ENCODE measurements around the gene HERC4.

The HERC4 gene

GRCh38 chr10:68092512-68092911, 17.4 kb upstream of the HERC4 start:
- H3K9me3 ChIP-seq (ENCODE audit: control insufficient read depth in 1 of 2, low read length in 2 of 2), result no peaks in the 10 kb centered on the region
- H3K9ac ChIP-seq (ENCODE audit: low read depth in 1 of 2, low read length in 2 of 2), result no peak overlapping the region
- H3K4me3 ChIP-seq (ENCODE audit: low read depth in 1 of 2, low read length in 2 of 2), result no peak overlapping the region
- peaks cover 0 to 6% of the 10 kb centered on the region in 2 donors for H3K4me1 ChIP-seq (ENCODE audit: control insufficient read depth in 1 of 2, insufficient read depth in 2 of 2, low read length in 2 of 2)
- no peaks in the 10 kb centered on the region for H3K27me3 ChIP-seq (ENCODE audit: control insufficient read depth in 1 of 2, insufficient read depth in 2 of 2, low read length in 2 of 2)
- H3K27ac ChIP-seq (ENCODE audit: low read depth, low read length), result no peak overlapping the region
- H3K36me3 ChIP-seq (ENCODE audit: control insufficient read depth in 1 of 2, insufficient read depth in 2 of 2, low read length in 2 of 2), result no peaks in the 10 kb centered on the region

GRCh38 chr10:68090586-68090985, 15.5 kb upstream of the HERC4 start:
- no peaks in the 10 kb centered on the region for H3K4me1 ChIP-seq (ENCODE audit: control insufficient read depth in 1 of 2, insufficient read depth in 2 of 2, low read length in 2 of 2)
- no peak overlapping the region for H3K27ac ChIP-seq (ENCODE audit: low read depth, low read length)
- H3K27me3 ChIP-seq (ENCODE audit: control insufficient read depth in 1 of 2, insufficient read depth in 2 of 2, low read length in 2 of 2), result no peaks in the 10 kb centered on the region

GRCh38 chr10:68088740-68089139, 13.7 kb upstream of the HERC4 start:
- Histone ChIP-seq H3K4me1 (ENCODE audit: control insufficient read depth in 1 of 2, insufficient read depth in 2 of 2, low read length in 2 of 2) (no peaks in the 10 kb centered on the region), H3K9ac (ENCODE audit: low read depth in 1 of 2, low read length in 2 of 2) (no peak overlapping the region), H3K4me3 (ENCODE audit: low read depth in 1 of 2, low read length in 2 of 2) (no peak overlapping the region), H3K27me3 (ENCODE audit: control insufficient read depth in 1 of 2, insufficient read depth in 2 of 2, low read length in 2 of 2) (no peaks in the 10 kb centered on the region), H3K27ac (ENCODE audit: low read depth, low read length) (no peak overlapping the region), H3K9me3 (ENCODE audit: control insufficient read depth in 1 of 2, low read length in 2 of 2) (no peaks in the 10 kb centered on the region), H3K36me3 (ENCODE audit: control insufficient read depth in 1 of 2, insufficient read depth in 2 of 2, low read length in 2 of 2) (no peaks in the 10 kb centered on the region)

More at GRCh38 chr10:68090586-68090985, 15.5 kb upstream of the HERC4 start:
- no peak overlapping the region for H3K9ac ChIP-seq (ENCODE audit: low read depth in 1 of 2, low read length in 2 of 2)
- no peaks in the 10 kb centered on the region for H3K36me3 ChIP-seq (ENCODE audit: control insufficient read depth in 1 of 2, insufficient read depth in 2 of 2, low read length in 2 of 2)
- no peaks in the 10 kb centered on the region for H3K9me3 ChIP-seq (ENCODE audit: control insufficient read depth in 1 of 2, low read length in 2 of 2)
- no peak overlapping the region for H3K4me3 ChIP-seq (ENCODE audit: low read depth in 1 of 2, low read length in 2 of 2)

GRCh38 chr10:68087685-68088401, 12.8 kb upstream of the HERC4 start:
- no peaks in the 10 kb centered on the region for H3K4me1 ChIP-seq (ENCODE audit: control insufficient read depth in 1 of 2, insufficient read depth in 2 of 2, low read length in 2 of 2)
- H3K27ac ChIP-seq (ENCODE audit: low read depth, low read length), result no peak overlapping the region
- H3K9ac ChIP-seq (ENCODE audit: low read depth in 1 of 2, low read length in 2 of 2), result no peak overlapping the region
- no peak overlapping the region for H3K4me3 ChIP-seq (ENCODE audit: low read depth in 1 of 2, low read length in 2 of 2)
- H3K27me3 ChIP-seq (ENCODE audit: control insufficient read depth in 1 of 2, insufficient read depth in 2 of 2, low read length in 2 of 2), result no peaks in the 10 kb centered on the region
- no peaks in the 10 kb centered on the region for H3K36me3 ChIP-seq (ENCODE audit: control insufficient read depth in 1 of 2, insufficient read depth in 2 of 2, low read length in 2 of 2)
- H3K9me3 ChIP-seq (ENCODE audit: control insufficient read depth in 1 of 2, low read length in 2 of 2), result no peaks in the 10 kb centered on the region

- H3K27me3 ChIP-seq (ENCODE audit: control insufficient read depth in 1 of 2, insufficient read depth in 2 of 2, low read length in 2 of 2), result no peaks in the 10 kb centered on the region
- H3K4me3 ChIP-seq (ENCODE audit: low read depth in 1 of 2, low read length in 2 of 2), result no peak overlapping the region
- no peak overlapping the region for H3K9ac ChIP-seq (ENCODE audit: low read depth in 1 of 2, low read length in 2 of 2)
- no peak overlapping the region for H3K27ac ChIP-seq (ENCODE audit: low read depth, low read length)
- H3K36me3 ChIP-seq (ENCODE audit: control insufficient read depth in 1 of 2, insufficient read depth in 2 of 2, low read length in 2 of 2), result no peaks in the 10 kb centered on the region
- H3K9me3 ChIP-seq (ENCODE audit: control insufficient read depth in 1 of 2, low read length in 2 of 2), result no peaks in the 10 kb centered on the region
- H3K4me1 ChIP-seq (ENCODE audit: control insufficient read depth in 1 of 2, insufficient read depth in 2 of 2, low read length in 2 of 2), result no peaks in the 10 kb centered on the region
These were observed 12.0 kb upstream of the HERC4 start for GRCh38 chr10:68086910-68087684.

GRCh38 chr10:68086011-68086410, 10.9 kb upstream of the HERC4 start:
- Histone ChIP-seq H3K9ac (ENCODE audit: low read depth in 1 of 2, low read length in 2 of 2) (no peak overlapping the region), H3K27ac (ENCODE audit: low read depth, low read length) (no peak overlapping the region)

GRCh38 chr10:68084469-68084868, 9.4 kb upstream of the HERC4 start:
- Histone ChIP-seq H3K27ac (ENCODE audit: low read depth, low read length) (no peak overlapping the region), H3K27me3 (ENCODE audit: control insufficient read depth in 1 of 2, insufficient read depth in 2 of 2, low read length in 2 of 2) (no peaks in the 10 kb centered on the region), H3K4me1 (ENCODE audit: control insufficient read depth in 1 of 2, insufficient read depth in 2 of 2, low read length in 2 of 2) (no peaks in the 10 kb centered on the region), H3K9ac (ENCODE audit: low read depth in 1 of 2, low read length in 2 of 2) (no peak overlapping the region), H3K9me3 (ENCODE audit: control insufficient read depth in 1 of 2, low read length in 2 of 2) (no peaks in the 10 kb centered on the region), H3K4me3 (ENCODE audit: low read depth in 1 of 2, low read length in 2 of 2) (no peak overlapping the region), H3K36me3 (ENCODE audit: control insufficient read depth in 1 of 2, insufficient read depth in 2 of 2, low read length in 2 of 2) (no peaks in the 10 kb centered on the region)

More at GRCh38 chr10:68086011-68086410, 10.9 kb upstream of the HERC4 start:
- no peaks in the 10 kb centered on the region for H3K27me3 ChIP-seq (ENCODE audit: control insufficient read depth in 1 of 2, insufficient read depth in 2 of 2, low read length in 2 of 2)
- no peaks in the 10 kb centered on the region for H3K4me1 ChIP-seq (ENCODE audit: control insufficient read depth in 1 of 2, insufficient read depth in 2 of 2, low read length in 2 of 2)
- H3K36me3 ChIP-seq (ENCODE audit: control insufficient read depth in 1 of 2, insufficient read depth in 2 of 2, low read length in 2 of 2), result no peaks in the 10 kb centered on the region
- H3K4me3 ChIP-seq (ENCODE audit: low read depth in 1 of 2, low read length in 2 of 2), result no peak overlapping the region
- H3K9me3 ChIP-seq (ENCODE audit: control insufficient read depth in 1 of 2, low read length in 2 of 2), result no peaks in the 10 kb centered on the region

- H3K9ac ChIP-seq (ENCODE audit: low read depth in 1 of 2, low read length in 2 of 2), result no peak overlapping the region
These were observed 8.9 kb upstream of the HERC4 start for GRCh38 chr10:68083953-68084352.

GRCh38 chr10:68082872-68083271, 7.8 kb upstream of the HERC4 start:
- Histone ChIP-seq H3K27me3 (ENCODE audit: control insufficient read depth in 1 of 2, insufficient read depth in 2 of 2, low read length in 2 of 2) (no peaks in the 10 kb centered on the region), H3K4me3 (ENCODE audit: low read depth in 1 of 2, low read length in 2 of 2) (no peak overlapping the region), H3K4me1 (ENCODE audit: control insufficient read depth in 1 of 2, insufficient read depth in 2 of 2, low read length in 2 of 2) (no peaks in the 10 kb centered on the region), H3K36me3 (ENCODE audit: control insufficient read depth in 1 of 2, insufficient read depth in 2 of 2, low read length in 2 of 2) (no peaks in the 10 kb centered on the region), H3K9ac (ENCODE audit: low read depth in 1 of 2, low read length in 2 of 2) (no peak overlapping the region), H3K27ac (ENCODE audit: low read depth, low read length) (no peak overlapping the region), H3K9me3 (ENCODE audit: control insufficient read depth in 1 of 2, low read length in 2 of 2) (no peaks in the 10 kb centered on the region)

More at GRCh38 chr10:68083953-68084352, 8.9 kb upstream of the HERC4 start:
- no peaks in the 10 kb centered on the region for H3K36me3 ChIP-seq (ENCODE audit: control insufficient read depth in 1 of 2, insufficient read depth in 2 of 2, low read length in 2 of 2)
- H3K27me3 ChIP-seq (ENCODE audit: control insufficient read depth in 1 of 2, insufficient read depth in 2 of 2, low read length in 2 of 2), result no peaks in the 10 kb centered on the region
- H3K27ac ChIP-seq (ENCODE audit: low read depth, low read length), result no peak overlapping the region
- no peak overlapping the region for H3K4me3 ChIP-seq (ENCODE audit: low read depth in 1 of 2, low read length in 2 of 2)
- H3K4me1 ChIP-seq (ENCODE audit: control insufficient read depth in 1 of 2, insufficient read depth in 2 of 2, low read length in 2 of 2), result no peaks in the 10 kb centered on the region
- no peaks in the 10 kb centered on the region for H3K9me3 ChIP-seq (ENCODE audit: control insufficient read depth in 1 of 2, low read length in 2 of 2)

GRCh38 chr10:68081916-68082315, 6.8 kb upstream of the HERC4 start:
- H3K9me3 ChIP-seq (ENCODE audit: control insufficient read depth in 1 of 2, low read length in 2 of 2), result no peaks in the 10 kb centered on the region
- no peaks in the 10 kb centered on the region for H3K36me3 ChIP-seq (ENCODE audit: control insufficient read depth in 1 of 2, insufficient read depth in 2 of 2, low read length in 2 of 2)
- no peak overlapping the region for H3K4me3 ChIP-seq (ENCODE audit: low read depth in 1 of 2, low read length in 2 of 2)
- no peaks in the 10 kb centered on the region for H3K27me3 ChIP-seq (ENCODE audit: control insufficient read depth in 1 of 2, insufficient read depth in 2 of 2, low read length in 2 of 2)
- H3K27ac ChIP-seq (ENCODE audit: low read depth, low read length), result no peak overlapping the region
- H3K4me1 ChIP-seq (ENCODE audit: control insufficient read depth in 1 of 2, insufficient read depth in 2 of 2, low read length in 2 of 2), result no peaks in the 10 kb centered on the region
- H3K9ac ChIP-seq (ENCODE audit: low read depth in 1 of 2, low read length in 2 of 2), result no peak overlapping the region

Data from duodenal mucosa (tissue), 2 donors.